Activated naive CD4-positive, alpha-beta T cell treated with anti-CD3 and anti-CD28 coated beads, Interleukin-2, amount 50 U/mL, for 72 hours (primary cell): Measurements from ENCODE around the gene KRT3. TPM values are rescaled to one million over a fixed set of nuclear protein-coding genes. Genes with fewer than 3 reads are reported as not detected.

ENCODE experiments used
- ATAC-seq, 2 donors: fragments of 150-1000 bp; cut with Tn5 transposase; 2 replicates each; pipeline ENCODE4 v1.10.0; 2021; ENCODE audit warnings: mild to moderate bottlenecking in 2 of 2, moderate library complexity in 2 of 2
- DNase-seq, 2 donors: peaks; one replicate each; pipeline ENCODE4 v3.0.0; 2021 to 2022; ENCODE audit warnings: low spot score in 2 of 2
- H3K27ac Mint-ChIP-seq, 2 donors: one replicate each; pipeline ENCODE4 v1.8.0; 2022; ENCODE audit warnings: mild to moderate bottlenecking in 2 of 2, mixed read lengths in 2 of 2
- H3K36me3 Mint-ChIP-seq, 2 donors: one replicate each; pipeline ENCODE4 v1.8.0; 2022; ENCODE audit warnings: mixed read lengths in 2 of 2
- H3K9me3 Mint-ChIP-seq, 2 donors: one replicate each; pipeline ENCODE4 v1.8.0; 2022; ENCODE audit warnings: mixed read lengths in 2 of 2
- total RNA-seq, 2 donors: library from RNA; stranded (reverse); gene quantifications; one replicate each; pipeline ENCODE4 v1.2.3, GENCODE V29; 2022

The KRT3 gene
- total RNA-seq, 2 donors from 2014 or later: 0.09 TPM; not detected in 1

- ATAC-seq (no peak), DNase-seq (no peak)
- Mint-ChIP-seq H3K27ac (no peak overlapping the region), H3K9me3 (no peaks in the 10 kb centered on the region), H3K36me3 (no peaks in the 10 kb centered on the region)
Measured at GRCh38 chr12:52831251-52831650, 35.3 kb upstream of the KRT3 start.

GRCh38 chr12:52829986-52830770 is 34.3 kb upstream of the KRT3 start:
- no peaks in the 10 kb centered on the region for H3K9me3 Mint-ChIP-seq
- no peak for ATAC-seq
- no peak overlapping the region for H3K27ac Mint-ChIP-seq

GRCh38 chr12:52828591-52829021 is 32.7 kb upstream of the KRT3 start:
- Mint-ChIP-seq H3K27ac (no peak overlapping the region), H3K36me3 (no peaks in the 10 kb centered on the region)
- no peak for ATAC-seq

More at GRCh38 chr12:52829986-52830770, 34.3 kb upstream of the KRT3 start:
- no peak for DNase-seq
- H3K36me3 Mint-ChIP-seq: no peaks in the 10 kb centered on the region

GRCh38 chr12:52828156-52828555 is 32.2 kb upstream of the KRT3 start:
- no peaks in the 10 kb centered on the region for H3K9me3 Mint-ChIP-seq
- ATAC-seq: no peak
- H3K27ac Mint-ChIP-seq: no peak overlapping the region

More at GRCh38 chr12:52828591-52829021, 32.7 kb upstream of the KRT3 start:
- no peaks in the 10 kb centered on the region for H3K9me3 Mint-ChIP-seq
- no peak for DNase-seq

GRCh38 chr12:52827499-52828090 is 31.7 kb upstream of the KRT3 start:
- no peaks in the 10 kb centered on the region for H3K9me3 Mint-ChIP-seq
- no peak for DNase-seq
- no peak for ATAC-seq
- H3K27ac Mint-ChIP-seq: no peak overlapping the region
- no peaks in the 10 kb centered on the region for H3K36me3 Mint-ChIP-seq

More at GRCh38 chr12:52828156-52828555, 32.2 kb upstream of the KRT3 start:
- H3K36me3 Mint-ChIP-seq: no peaks in the 10 kb centered on the region
- DNase-seq: no peak

GRCh38 chr12:52826611-52827498 is 30.9 kb upstream of the KRT3 start:
- DNase-seq (no peak), ATAC-seq (no peak)
- H3K36me3 Mint-ChIP-seq: no peaks in the 10 kb centered on the region
- no peaks in the 10 kb centered on the region for H3K9me3 Mint-ChIP-seq
- H3K27ac Mint-ChIP-seq: no peak overlapping the region

GRCh38 chr12:52825961-52826360 is 30.0 kb upstream of the KRT3 start:
- H3K9me3 Mint-ChIP-seq: no peaks in the 10 kb centered on the region
- DNase-seq (no peak), ATAC-seq (no peak)
- H3K27ac Mint-ChIP-seq: no peak overlapping the region
- no peaks in the 10 kb centered on the region for H3K36me3 Mint-ChIP-seq

- no peak for ATAC-seq
- no peak for DNase-seq
- Mint-ChIP-seq H3K27ac (no peak overlapping the region), H3K36me3 (no peaks in the 10 kb centered on the region), H3K9me3 (no peaks in the 10 kb centered on the region)
Measured at GRCh38 chr12:52824741-52825410, 29.0 kb upstream of the KRT3 start.

- DNase-seq (no peak), ATAC-seq (no peak)
- Mint-ChIP-seq H3K27ac (peak overlapping the region in 1 of 2 donors; percentile 69), H3K36me3 (no peaks in the 10 kb centered on the region), H3K9me3 (no peaks in the 10 kb centered on the region)
Measured at GRCh38 chr12:52823761-52824450, 28.0 kb upstream of the KRT3 start.

GRCh38 chr12:52822771-52823510 is 27.0 kb upstream of the KRT3 start:
- no peak overlapping the region for H3K27ac Mint-ChIP-seq
- no peaks in the 10 kb centered on the region for H3K9me3 Mint-ChIP-seq
- ATAC-seq: no peak
- DNase-seq: no peak
- no peaks in the 10 kb centered on the region for H3K36me3 Mint-ChIP-seq

- Mint-ChIP-seq H3K9me3 (no peaks in the 10 kb centered on the region), H3K36me3 (no peaks in the 10 kb centered on the region), H3K27ac (peak overlapping the region in 1 of 2 donors; percentile 43)
- DNase-seq (no peak), ATAC-seq (no peak)
Measured at GRCh38 chr12:52821826-52822660, 26.1 kb upstream of the KRT3 start.

- Mint-ChIP-seq H3K9me3 (no peaks in the 10 kb centered on the region), H3K27ac (no peak overlapping the region), H3K36me3 (no peaks in the 10 kb centered on the region)
- DNase-seq (no peak), ATAC-seq (no peak)
Measured at GRCh38 chr12:52821071-52821730, 25.3 kb upstream of the KRT3 start.

- H3K9me3 Mint-ChIP-seq: no peaks in the 10 kb centered on the region
- DNase-seq (no peak), ATAC-seq (no peak)
- no peaks in the 10 kb centered on the region for H3K36me3 Mint-ChIP-seq
- no peak overlapping the region for H3K27ac Mint-ChIP-seq
Measured at GRCh38 chr12:52820521-52820920, 24.6 kb upstream of the KRT3 start.

- ATAC-seq: no peak
- DNase-seq: no peak
- H3K36me3 Mint-ChIP-seq: no peaks in the 10 kb centered on the region
- no peaks in the 10 kb centered on the region for H3K9me3 Mint-ChIP-seq
- no peak overlapping the region for H3K27ac Mint-ChIP-seq
Measured at GRCh38 chr12:52819731-52820510, 24.0 kb upstream of the KRT3 start.
